ENCODE results near the gene FRMPD4.

- TF ChIP-seq PATZ1 (CRISPR knock-in tag; IDR thresholded peaks at IDR 0.05; ENCODE audit: borderline replicate concordance): no peak
- TF ChIP-seq BACH2 (CRISPR knock-in tag; IDR thresholded peaks at IDR 0.05; ENCODE audit: borderline replicate concordance): no peak
- no peak for TF ChIP-seq ZC3H10 (CRISPR knock-in tag; IDR thresholded peaks at IDR 0.05)
- no peak for TF ChIP-seq ZFP3 (CRISPR knock-in tag; IDR thresholded peaks at IDR 0.05)
- TF ChIP-seq POU6F1 (CRISPR knock-in tag; IDR thresholded peaks at IDR 0.05; ENCODE audit: borderline replicate concordance, low read depth): no peak
- no peak for TF ChIP-seq ZNF70 (CRISPR knock-in tag; IDR thresholded peaks at IDR 0.05)
- TF ChIP-seq ESRRG (CRISPR knock-in tag; IDR thresholded peaks at IDR 0.05): no peak
- no peak for TF ChIP-seq ZNF8 (CRISPR knock-in tag; IDR thresholded peaks at IDR 0.05)
These were observed 534.3 kb downstream of the FRMPD4 start for GRCh38 chrX:12672367-12673106.

Measured in SK-N-SH treated with all-trans-retinoic acid at 6 μM for 48 hours (cell line).